ENCODE measurements around the gene GLRX2. TPM values are rescaled to one million over a fixed set of nuclear protein-coding genes. Genes with fewer than 3 reads are reported as not detected.

The GLRX2 gene
- total and polyA plus RNA-seq, 2 of the 8 experiments (the other 6 are each of a cell fraction or from before 2014, with no cell fraction given) = 4.8 to 13.5 TPM

DNA sequence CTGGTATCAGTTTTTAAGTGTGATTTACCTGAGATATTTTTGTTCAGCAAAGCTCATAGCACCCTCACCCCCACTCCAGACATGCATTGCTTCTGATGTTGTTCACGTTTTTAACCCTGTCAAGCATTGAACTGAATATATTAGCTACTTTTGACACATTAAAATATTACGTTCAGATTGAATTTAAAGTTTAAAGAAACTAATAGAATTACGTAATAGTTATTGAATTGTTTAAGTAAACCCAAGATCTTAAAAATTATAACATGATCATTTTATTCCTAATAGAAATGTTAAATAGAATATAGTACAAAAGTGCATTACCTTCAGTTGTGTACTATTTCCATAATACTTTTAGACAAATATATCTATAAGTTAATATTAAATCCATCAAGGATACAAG is 18.9 kb downstream of the GLRX2 start (continued):
- no peak for TF ChIP-seq TBP (IDR thresholded peaks at IDR 0.05; ENCODE audit: low read depth, low read length)
- TF ChIP-seq KDM5A (IDR thresholded peaks at IDR 0.05; ENCODE audit: low read length) = no peak
